PC-9 (cell line): ENCODE data around the gene OR52N5. TPM values are rescaled to one million over a fixed set of nuclear protein-coding genes. Genes with fewer than 3 reads are reported as not detected.
A peak's percentile ranks its signal among the peaks of the same experiment; 100 is the strongest.

Experiments
- BruUV-seq: library from RNA; stranded (reverse); fragments of 400-500 nt; replicated peaks from 2 replicates; lab custom pipeline; 2021; lab: Mats Ljungman, UMichigan
- CTCF ChIA-PET: fragments of 300-600 bp; sonication (Branson Sonifier 250); formaldehyde crosslinking; loops from one replicate; lab custom pipeline; 2022; ENCODE audit warnings: antibody characterized with exemption; lab: Charles Lee
- POLR2A ChIA-PET: fragments of 300-600 bp; sonication (Branson Sonifier 250); formaldehyde crosslinking; loops from one replicate; lab custom pipeline; 2022; ENCODE audit warnings: antibody characterized with exemption; ENCODE audit not compliant: unreplicated experiment; lab: Charles Lee
- DNase-seq, 2 experiments: peaks; one replicate each; pipeline versions ENCODE4 v3.0.0 to v3.0.0-alpha.2; 2015 to 2022; ENCODE audit warnings: mixed read lengths in 1 of 2
- H2AFZ ChIP-seq: fragments of 200-600 bp; sonication (generic); 2 replicates; pipeline ENCODE4 v1.8.1; 2017; ENCODE audit warnings: antibody characterized with exemption
- H3F3A ChIP-seq: fragments of 200-600 bp; sonication (generic); 2 replicates; pipeline ENCODE4 v1.8.1; 2017; ENCODE audit warnings: antibody characterized with exemption, mild to moderate bottlenecking, low read depth; ENCODE audit not compliant: insufficient read depth
- H3K27ac ChIP-seq: fragments of 200-600 bp; sonication (generic); 2 replicates; pipeline ENCODE4 v1.6.1; 2016; ENCODE audit warnings: mixed run types
- H3K27me3 ChIP-seq: fragments of 200-600 bp; sonication (generic); 2 replicates; pipeline ENCODE4 v1.6.1; 2016; ENCODE audit warnings: low read depth, mixed run types; ENCODE audit not compliant: insufficient read depth
- H3K36me3 ChIP-seq: fragments of 200-600 bp; sonication (generic); 2 replicates; pipeline ENCODE4 v1.6.1; 2016; ENCODE audit warnings: low read depth, mixed run types
- H3K4me1 ChIP-seq: fragments of 200-600 bp; sonication (generic); replicated peaks from 2 replicates; pipeline ENCODE4 v1.6.1; 2016; ENCODE audit warnings: mixed run types; ENCODE audit not compliant: insufficient read depth
- H3K4me2 ChIP-seq: fragments of 200-600 bp; sonication (generic); 2 replicates; pipeline ENCODE4 v1.6.1; 2017; ENCODE audit warnings: mixed run types
- H3K4me3 ChIP-seq: fragments of 200-600 bp; sonication (generic); 2 replicates; pipeline ENCODE4 v1.6.1; 2016; ENCODE audit warnings: mixed run types
- H3K79me2 ChIP-seq: fragments of 200-600 bp; sonication (generic); 2 replicates; pipeline ENCODE4 v1.6.1; 2017; ENCODE audit warnings: low read depth, mixed run types
- H3K9me2 ChIP-seq: fragments of 200-600 bp; sonication (generic); 2 replicates; pipeline ENCODE4 v1.8.1; 2017; ENCODE audit warnings: mild to moderate bottlenecking; ENCODE audit not compliant: insufficient read depth
- H3K9me3 ChIP-seq: fragments of 200-600 bp; sonication (generic); 2 replicates; pipeline ENCODE4 v1.8.1; 2016; ENCODE audit warnings: low read depth; ENCODE audit not compliant: insufficient read depth
- H4K20me1 ChIP-seq: fragments of 200-600 bp; sonication (generic); 2 replicates; pipeline ENCODE4 v1.8.1; 2017; ENCODE audit not compliant: insufficient read depth
- CTCF ChIP-seq: fragments of 200-600 bp; sonication (generic); conservative IDR thresholded peaks from 2 replicates; pipeline ENCODE4 v1.6.1; 2017; ENCODE audit warnings: mixed run types, antibody characterized with exemption, mild to moderate bottlenecking, moderate library complexity
- EZH2 ChIP-seq: fragments of 200-600 bp; sonication (generic); IDR thresholded peaks from 2 replicates; pipeline ENCODE4 v1.8.0; 2017; ENCODE audit warnings: antibody characterized with exemption, low read depth
- intact Hi-C: fragments of 100-400 bp; cut with micrococcal nuclease; formaldehyde crosslinking; loops from one replicate; pipeline ENCODE4 v1.10.0; 2022; ENCODE audit not compliant: unreplicated experiment
- total RNA-seq: library from RNA; stranded (reverse); gene quantifications from 2 replicates; pipeline ENCODE4 v1.2.3, GENCODE V29; 2021

The OR52N5 gene
- total RNA-seq, 1 experiment from 2014 or later, result not detected

- no peak for DNase-seq
- TF ChIP-seq CTCF, result no peak
- no peak for TF ChIP-seq EZH2
- Histone ChIP-seq H3K27me3 (no peaks in the 10 kb centered on the region), H3K79me2 (no peaks in the 10 kb centered on the region), H3K4me2 (no peak overlapping the region), H3K9me3 (no peaks in the 10 kb centered on the region), H3K9me2 (no peaks in the 10 kb centered on the region), H3K27ac (no peak overlapping the region), H3K36me3 (no peaks in the 10 kb centered on the region), H3F3A (no peaks in the 10 kb centered on the region), H3K4me3 (no peak overlapping the region), H3K4me1 (no peaks in the 10 kb centered on the region), H4K20me1 (no peaks in the 10 kb centered on the region), H2AFZ (no peak overlapping the region)
- CTCF ChIA-PET, result no interaction called here
- intact Hi-C loops, result no loop called here
- no TSS peak for BruUV-seq
- POLR2A ChIA-PET, result no interaction called here
Measured at GRCh38 chr11:5815534-5815933, 32.4 kb upstream of the OR52N5 start.

- CTCF ChIA-PET, result interaction anchor here (0.8 kb wide), 1 partner anchor 10 kb away, joined by 3 read pairs; no protein-coding TSS in a partner anchor
Measured at GRCh38 chr11:5809905-5810795, 27.0 kb upstream of the OR52N5 start.

GRCh38 chr11:5809122-5809519, 26.0 kb upstream of the OR52N5 start:
- peak overlapping the region; percentile 35; the same call in 1 of the 2 replicates for H3K4me3 ChIP-seq
- no peak for DNase-seq
- H3K27ac ChIP-seq, result no peak overlapping the region
- ChIA-PET CTCF (no interaction called here), POLR2A (no interaction called here)
- H3K27me3 ChIP-seq, result no peaks in the 10 kb centered on the region
- no peaks in the 10 kb centered on the region for H4K20me1 ChIP-seq
- H3K4me1 ChIP-seq, result no peaks in the 10 kb centered on the region
- no peaks in the 10 kb centered on the region for H3K36me3 ChIP-seq
- no peaks in the 10 kb centered on the region for H3K9me3 ChIP-seq
- H3K4me2 ChIP-seq, result peak overlapping the region; percentile 66
- H3F3A ChIP-seq, result no peaks in the 10 kb centered on the region
- no TSS peak for BruUV-seq
- H3K9me2 ChIP-seq, result no peaks in the 10 kb centered on the region
- no peaks in the 10 kb centered on the region for H3K79me2 ChIP-seq
- H2AFZ ChIP-seq, result peak overlapping the region; percentile 55; the same call in 1 of the 2 replicates
- TF ChIP-seq EZH2 (no peak), CTCF (no peak)
- intact Hi-C loops, result loop anchor here (2.0 to 5.0 kb wide), 2 partner anchors 604 to 1172 kb away; partner anchors contain the start of gene OR51D1

More at GRCh38 chr11:5809905-5810795, 27.0 kb upstream of the OR52N5 start:
- BruUV-seq, result no TSS peak
- no peaks in the 10 kb centered on the region for H3K36me3 ChIP-seq
- no peaks in the 10 kb centered on the region for H3K4me1 ChIP-seq
- POLR2A ChIA-PET, result interaction anchor here (0.6 to 0.8 kb wide), 2 partner anchors 399 to 723 kb away, joined by 6 to 10 read pairs; no protein-coding TSS in a partner anchor
- H3F3A ChIP-seq, result no peaks in the 10 kb centered on the region
- H2AFZ ChIP-seq, result no peak overlapping the region
- H3K27me3 ChIP-seq, result no peaks in the 10 kb centered on the region
- TF ChIP-seq CTCF (no peak), EZH2 (no peak)
- intact Hi-C loops, result loop anchor here (2.0 to 5.0 kb wide), 2 partner anchors 605 to 1173 kb away; partner anchors contain the start of gene OR51D1
- H3K9me2 ChIP-seq, result no peaks in the 10 kb centered on the region
- no peaks in the 10 kb centered on the region for H3K9me3 ChIP-seq
- DNase-seq, result no peak
- no peak overlapping the region for H3K4me2 ChIP-seq
- H3K4me3 ChIP-seq, result no peak overlapping the region
- no peaks in the 10 kb centered on the region for H4K20me1 ChIP-seq
- H3K27ac ChIP-seq, result no peak overlapping the region
- no peaks in the 10 kb centered on the region for H3K79me2 ChIP-seq
